Suprapubic skin (tissue), 4 donors: ENCODE measurements around the gene PAK5.

ENCODE experiments used
- EP300 ChIP-seq: sonication (generic); formaldehyde crosslinking; IDR thresholded peaks from one replicate; pipeline ENCODE4 v1.6.1; 2017; ENCODE audit warnings: antibody characterized with exemption
- POLR2A ChIP-seq, 2 donors: fragments of 450-650 bp; IDR thresholded peaks; one replicate each; pipeline ENCODE4 v1.6.1; 2017; ENCODE audit warnings: antibody characterized with exemption in 2 of 2, mild to moderate bottlenecking in 2 of 2, moderate library complexity in 2 of 2
- POLR2AphosphoS5 ChIP-seq, 3 donors: sonication (generic); formaldehyde crosslinking; IDR thresholded peaks; one replicate each; pipeline ENCODE4 v1.6.1; 2017; ENCODE audit warnings: antibody characterized with exemption in 3 of 3
- TF ChIP-seq, protein P1 (sequence below), 2 donors: fragments of 200-600 bp in 1 of 2; fragments of 450-650 bp in 1 of 2; sonication (generic) in 1 of 2; IDR thresholded peaks; one replicate each; pipeline ENCODE4 v1.5.1; 2016 to 2019; ENCODE audit warnings: antibody characterized with exemption in 2 of 2, mild to moderate bottlenecking in 1 of 2, moderate library complexity in 1 of 2

GRCh38 chr20:9520086-9520485, 318.8 kb downstream of the PAK5 start:
- TF ChIP-seq, protein P1, sequence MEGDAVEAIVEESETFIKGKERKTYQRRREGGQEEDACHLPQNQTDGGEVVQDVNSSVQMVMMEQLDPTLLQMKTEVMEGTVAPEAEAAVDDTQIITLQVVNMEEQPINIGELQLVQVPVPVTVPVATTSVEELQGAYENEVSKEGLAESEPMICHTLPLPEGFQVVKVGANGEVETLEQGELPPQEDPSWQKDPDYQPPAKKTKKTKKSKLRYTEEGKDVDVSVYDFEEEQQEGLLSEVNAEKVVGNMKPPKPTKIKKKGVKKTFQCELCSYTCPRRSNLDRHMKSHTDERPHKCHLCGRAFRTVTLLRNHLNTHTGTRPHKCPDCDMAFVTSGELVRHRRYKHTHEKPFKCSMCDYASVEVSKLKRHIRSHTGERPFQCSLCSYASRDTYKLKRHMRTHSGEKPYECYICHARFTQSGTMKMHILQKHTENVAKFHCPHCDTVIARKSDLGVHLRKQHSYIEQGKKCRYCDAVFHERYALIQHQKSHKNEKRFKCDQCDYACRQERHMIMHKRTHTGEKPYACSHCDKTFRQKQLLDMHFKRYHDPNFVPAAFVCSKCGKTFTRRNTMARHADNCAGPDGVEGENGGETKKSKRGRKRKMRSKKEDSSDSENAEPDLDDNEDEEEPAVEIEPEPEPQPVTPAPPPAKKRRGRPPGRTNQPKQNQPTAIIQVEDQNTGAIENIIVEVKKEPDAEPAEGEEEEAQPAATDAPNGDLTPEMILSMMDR (IDR thresholded peaks at IDR 0.05) = no peak
- TF ChIP-seq POLR2A (IDR thresholded peaks at IDR 0.05) (no peak), EP300 (no peak), POLR2AphosphoS5 (IDR thresholded peaks at IDR 0.05) (no peak)
